Measurements from ENCODE around the gene NPPC.

DNA sequence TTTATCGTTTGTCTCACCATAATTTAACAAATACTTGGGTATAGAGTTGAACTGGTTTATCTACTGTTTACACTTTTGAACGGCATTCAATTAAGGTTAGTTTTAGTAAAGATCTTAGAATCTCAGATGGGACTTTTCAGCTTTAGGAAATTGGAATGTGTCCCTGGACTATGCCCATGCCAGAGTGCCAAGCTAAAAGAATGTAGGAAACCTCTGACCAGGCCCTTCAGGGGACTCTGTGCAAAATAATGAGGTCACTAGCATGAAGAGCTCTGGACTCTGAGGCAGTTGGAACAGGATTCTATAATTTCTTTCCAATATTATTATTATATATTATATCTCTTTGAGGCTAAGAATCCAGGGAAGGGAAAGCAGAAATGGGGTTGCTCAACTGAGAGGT lies 48.8 kb upstream of the NPPC start:
- no peak for TF ChIP-seq POLR2A (IDR thresholded peaks at IDR 0.05)
- TF ChIP-seq, protein P1, sequence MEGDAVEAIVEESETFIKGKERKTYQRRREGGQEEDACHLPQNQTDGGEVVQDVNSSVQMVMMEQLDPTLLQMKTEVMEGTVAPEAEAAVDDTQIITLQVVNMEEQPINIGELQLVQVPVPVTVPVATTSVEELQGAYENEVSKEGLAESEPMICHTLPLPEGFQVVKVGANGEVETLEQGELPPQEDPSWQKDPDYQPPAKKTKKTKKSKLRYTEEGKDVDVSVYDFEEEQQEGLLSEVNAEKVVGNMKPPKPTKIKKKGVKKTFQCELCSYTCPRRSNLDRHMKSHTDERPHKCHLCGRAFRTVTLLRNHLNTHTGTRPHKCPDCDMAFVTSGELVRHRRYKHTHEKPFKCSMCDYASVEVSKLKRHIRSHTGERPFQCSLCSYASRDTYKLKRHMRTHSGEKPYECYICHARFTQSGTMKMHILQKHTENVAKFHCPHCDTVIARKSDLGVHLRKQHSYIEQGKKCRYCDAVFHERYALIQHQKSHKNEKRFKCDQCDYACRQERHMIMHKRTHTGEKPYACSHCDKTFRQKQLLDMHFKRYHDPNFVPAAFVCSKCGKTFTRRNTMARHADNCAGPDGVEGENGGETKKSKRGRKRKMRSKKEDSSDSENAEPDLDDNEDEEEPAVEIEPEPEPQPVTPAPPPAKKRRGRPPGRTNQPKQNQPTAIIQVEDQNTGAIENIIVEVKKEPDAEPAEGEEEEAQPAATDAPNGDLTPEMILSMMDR (IDR thresholded peaks at IDR 0.05), result no peak

Measured in lower leg skin (tissue), 3 donors.